Skeletal muscle cell (primary cell): ENCODE measurements around the gene RESF1.

Source experiments
- DNase-seq: peaks from one replicate; pipeline ENCODE4 v3.0.0-alpha.2; 2010; ENCODE audit warnings: low read depth
- H3K4me3 ChIP-seq: 2 replicates; pipeline ENCODE4 v1.5.1; 2011; ENCODE audit warnings: low read depth, mild to moderate bottlenecking, control low read depth, low read length, moderate library complexity

Gene RESF1

GRCh38 chr12:31954925-31955858 lies 4.0 kb upstream of the RESF1 start:
- DNase-seq = no peak
- H3K4me3 ChIP-seq = no peak overlapping the region

- peak overlapping the region; percentile 62 for H3K4me3 ChIP-seq
- DNase-seq = peak; percentile 19
Measured at GRCh38 chr12:31958569-31959160, 550 bp upstream of the RESF1 start.

GRCh38 chr12:31959701-31960391 lies 631 bp downstream of the RESF1 start:
- peak overlapping the region; percentile 62 for H3K4me3 ChIP-seq
- DNase-seq = peak; percentile 6

GRCh38 chr12:31961137-31961536 lies 1.9 kb downstream of the RESF1 start:
- DNase-seq = no peak
- no peak overlapping the region for H3K4me3 ChIP-seq

GRCh38 chr12:31962076-31962475 lies 2.9 kb downstream of the RESF1 start:
- DNase-seq = no peak
- no peak overlapping the region for H3K4me3 ChIP-seq

- no peak overlapping the region for H3K4me3 ChIP-seq
- no peak for DNase-seq
Measured at GRCh38 chr12:31964280-31964679, 5.1 kb downstream of the RESF1 start.

- no peak for DNase-seq
Measured at GRCh38 chr12:31965090-31965489, 5.9 kb downstream of the RESF1 start.

GRCh38 chr12:31966558-31967205 lies 7.5 kb downstream of the RESF1 start:
- no peak overlapping the region for H3K4me3 ChIP-seq

More at GRCh38 chr12:31965090-31965489, 5.9 kb downstream of the RESF1 start:
- no peak overlapping the region for H3K4me3 ChIP-seq

GRCh38 chr12:31967539-31967938 lies 8.3 kb downstream of the RESF1 start:
- no peak for DNase-seq
- no peak overlapping the region for H3K4me3 ChIP-seq

More at GRCh38 chr12:31966558-31967205, 7.5 kb downstream of the RESF1 start:
- DNase-seq = no peak

- no peak for DNase-seq
- H3K4me3 ChIP-seq = no peak overlapping the region
Measured at GRCh38 chr12:31970199-31970598, 11.0 kb downstream of the RESF1 start.

- DNase-seq = no peak
- no peak overlapping the region for H3K4me3 ChIP-seq
Measured at GRCh38 chr12:31973818-31974217, 14.6 kb downstream of the RESF1 start.

- no peak overlapping the region for H3K4me3 ChIP-seq
- DNase-seq = no peak
Measured at GRCh38 chr12:31974673-31975072, 15.5 kb downstream of the RESF1 start.

GRCh38 chr12:31984806-31985591 lies 25.8 kb downstream of the RESF1 start:
- no peak for DNase-seq
- no peak overlapping the region for H3K4me3 ChIP-seq

- no peak for DNase-seq
- H3K4me3 ChIP-seq = no peak overlapping the region
Measured at GRCh38 chr12:31985832-31986231, 26.6 kb downstream of the RESF1 start.

- no peak overlapping the region for H3K4me3 ChIP-seq
- DNase-seq = no peak
Measured at GRCh38 chr12:31989571-31990362, 30.6 kb downstream of the RESF1 start.

- no peak for DNase-seq
- no peak overlapping the region for H3K4me3 ChIP-seq
Measured at GRCh38 chr12:31991146-31991545, 31.9 kb downstream of the RESF1 start.

- no peak for DNase-seq
Measured at GRCh38 chr12:31991815-31992214, 32.6 kb downstream of the RESF1 start.

GRCh38 chr12:31999692-32000091 lies 40.5 kb downstream of the RESF1 start:
- DNase-seq = no peak
- H3K4me3 ChIP-seq = no peak overlapping the region

More at GRCh38 chr12:31991815-31992214, 32.6 kb downstream of the RESF1 start:
- H3K4me3 ChIP-seq = no peak overlapping the region
